NCI-H1105 treated with DMSO at 0.1 percent for 48 hours (cell line): Measurements from ENCODE around the gene DBH.
"Not testable (repeated sequence)": the region's sequence is repeated elsewhere in the genome, so short reads cannot be mapped to it uniquely, and the experiment has no call there.

Experiments used
- DNase-seq: peaks from one replicate; lab custom pipeline; 2025; lab: John Stamatoyannopoulos, UW

Gene DBH

DNA sequence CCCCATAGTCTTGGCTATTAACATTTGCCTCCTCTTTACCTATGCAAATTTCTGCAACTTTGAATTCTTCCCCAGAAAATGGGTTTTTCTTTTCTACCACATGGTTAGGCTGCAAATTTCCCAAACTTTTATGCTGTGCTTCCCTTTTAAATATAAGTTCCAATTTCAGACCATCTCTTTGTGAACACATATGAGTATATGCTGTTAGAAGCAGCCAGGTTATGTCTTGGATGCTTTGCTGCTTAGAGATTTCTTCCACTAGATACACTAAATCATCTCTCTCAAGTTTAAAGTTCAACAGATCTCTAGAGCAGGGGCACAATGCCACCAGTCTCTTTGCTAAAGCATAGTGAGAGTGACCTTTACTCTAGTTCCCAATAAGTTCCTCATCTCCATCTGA is 10.2 kb upstream of the DBH start:
- not testable (repeated sequence) for DNase-seq

DNA sequence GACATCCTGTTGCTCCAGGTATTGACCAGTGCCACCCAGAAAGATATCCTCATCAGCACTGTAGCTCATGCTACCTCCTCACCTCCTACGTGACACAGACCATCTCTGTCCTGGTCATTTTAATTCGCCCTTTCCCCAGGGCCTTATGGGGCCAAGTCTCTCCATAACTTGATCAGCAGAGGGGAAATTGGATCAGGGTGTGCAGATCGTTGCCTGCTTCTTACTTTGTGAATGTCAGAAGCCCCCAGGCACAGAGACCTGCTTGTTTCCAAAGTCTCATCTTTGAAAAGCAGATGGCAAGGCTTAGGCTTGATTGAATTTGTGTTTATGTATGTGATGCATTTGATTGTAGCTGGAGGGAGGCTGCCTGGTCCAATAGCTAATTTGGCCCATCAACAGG is 8.8 kb upstream of the DBH start:
- no peak for DNase-seq

DNA sequence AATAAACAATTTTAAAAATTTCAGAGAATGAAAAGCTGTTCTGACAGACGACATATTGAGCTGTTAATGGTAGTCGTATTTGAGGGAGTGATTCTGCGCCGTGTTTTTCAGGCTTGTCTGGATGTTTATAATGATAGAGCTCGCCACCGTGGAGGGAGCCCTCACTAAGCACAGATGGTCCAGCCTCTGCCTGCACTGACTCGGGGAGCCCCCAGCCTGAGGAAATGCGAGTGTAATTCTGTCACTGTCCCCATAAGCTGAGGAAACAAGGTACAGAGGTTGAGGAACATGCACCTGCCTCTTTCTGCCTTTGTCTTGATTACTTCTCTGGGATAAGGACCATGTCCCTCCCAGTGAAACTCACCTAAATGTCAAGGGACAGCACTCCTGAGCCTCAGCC is 7.4 kb upstream of the DBH start:
- no peak for DNase-seq

DNA sequence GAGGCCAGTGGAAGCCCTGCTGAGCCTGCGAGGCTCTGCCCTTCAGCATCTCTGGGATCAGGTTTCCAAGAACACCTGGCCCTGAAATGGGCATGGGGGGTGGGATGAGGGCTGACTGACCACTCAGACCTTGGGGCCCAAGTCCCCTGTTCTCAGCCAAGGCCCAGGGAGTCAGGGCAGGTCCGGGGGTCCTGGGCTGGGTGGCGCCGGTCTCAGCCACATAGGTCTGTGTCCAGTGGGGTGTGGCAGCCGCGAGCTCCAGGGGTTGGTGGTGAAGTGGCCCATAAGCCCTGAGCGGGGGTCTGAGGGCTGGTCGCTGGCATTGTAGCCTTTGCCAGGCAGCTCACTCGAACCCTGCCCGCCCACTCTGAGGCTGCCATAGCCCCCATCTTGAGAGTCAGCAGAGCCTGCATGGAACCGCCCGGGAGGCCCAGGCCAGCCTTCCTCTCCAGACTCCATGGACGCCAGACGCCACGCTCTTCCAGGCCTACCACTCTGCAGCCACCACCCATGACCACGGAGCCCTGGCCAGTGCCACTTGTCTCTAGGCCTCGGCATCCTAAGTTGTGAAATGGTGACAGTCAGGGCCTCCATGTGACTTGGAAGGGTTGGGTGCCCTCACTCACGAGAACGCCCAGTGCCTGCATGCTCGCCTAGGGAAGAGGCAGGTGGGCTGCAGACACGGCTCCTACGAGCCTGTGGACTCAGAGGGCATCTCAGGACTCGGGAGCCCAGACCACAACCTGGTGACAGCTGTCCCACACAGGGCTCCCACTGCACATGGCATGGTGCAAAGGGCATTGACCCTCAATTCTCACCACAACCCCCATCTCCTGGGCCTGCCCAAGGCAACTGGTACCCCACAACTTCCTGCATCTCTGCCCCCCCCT is 6.7 kb upstream of the DBH start:
- DNase-seq: no peak

DNA sequence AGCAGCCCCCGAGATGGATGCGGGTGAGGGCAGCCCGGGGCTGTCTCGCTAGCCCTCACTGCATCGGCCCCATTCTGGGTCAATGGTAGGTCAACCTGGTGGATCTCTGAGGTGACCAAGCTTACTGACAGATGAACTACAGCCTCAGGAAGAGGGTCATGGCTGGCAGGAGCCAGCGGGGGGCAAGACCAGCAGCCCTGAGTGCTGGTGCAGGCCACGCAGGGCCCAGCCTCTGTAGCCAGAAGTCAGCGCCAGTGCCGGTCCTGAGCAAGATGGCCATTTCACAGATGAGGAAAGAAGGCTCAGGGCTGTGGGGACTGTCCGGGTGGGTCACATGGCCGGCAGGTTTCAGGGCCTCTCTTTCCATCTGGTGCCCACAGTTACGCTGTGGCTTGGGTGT is 5.1 kb upstream of the DBH start:
- DNase-seq: no peak

DNA sequence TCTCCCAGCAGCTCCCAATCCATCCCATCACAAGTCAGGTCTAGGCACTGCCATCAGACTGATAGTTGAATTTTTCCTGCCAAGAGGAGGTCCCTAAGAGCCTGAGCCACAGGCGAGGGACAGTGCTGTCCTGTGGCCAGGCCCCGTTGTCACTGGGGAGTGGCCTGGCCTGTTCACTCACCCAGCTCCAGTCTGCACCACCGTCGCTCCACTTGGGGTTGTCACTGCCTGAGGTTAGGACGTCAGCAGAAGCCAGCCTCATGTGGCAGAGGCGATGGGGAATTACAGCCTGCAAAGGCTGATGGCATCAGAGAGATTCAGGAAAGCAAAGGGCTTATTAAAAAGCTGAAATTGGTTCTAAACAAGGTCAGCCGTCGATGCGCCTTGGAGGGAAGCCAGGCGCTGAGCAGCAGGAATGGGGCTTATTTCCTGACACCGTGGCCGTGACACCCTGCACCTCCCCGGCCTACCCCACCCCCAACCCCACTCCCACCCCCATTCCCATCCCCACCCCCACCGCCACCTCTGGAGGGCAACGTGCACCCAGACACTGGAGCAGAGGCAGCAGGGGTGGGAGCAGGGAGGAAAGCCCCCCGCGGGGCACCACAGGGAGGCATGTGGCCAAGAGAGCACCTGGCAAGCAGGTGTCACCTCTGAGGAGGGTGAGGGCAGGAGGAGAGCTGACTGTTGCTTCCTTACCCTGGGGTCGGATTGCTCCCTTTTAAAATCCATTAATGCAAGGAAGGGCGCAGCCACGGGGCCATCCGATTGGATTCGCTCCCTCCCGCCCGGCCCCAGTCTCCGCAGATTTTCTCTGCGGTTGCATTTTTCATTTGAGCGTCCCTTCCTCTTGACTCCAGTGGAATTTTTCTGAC is 3.1 kb upstream of the DBH start:
- DNase-seq: peak; percentile 95

DNA sequence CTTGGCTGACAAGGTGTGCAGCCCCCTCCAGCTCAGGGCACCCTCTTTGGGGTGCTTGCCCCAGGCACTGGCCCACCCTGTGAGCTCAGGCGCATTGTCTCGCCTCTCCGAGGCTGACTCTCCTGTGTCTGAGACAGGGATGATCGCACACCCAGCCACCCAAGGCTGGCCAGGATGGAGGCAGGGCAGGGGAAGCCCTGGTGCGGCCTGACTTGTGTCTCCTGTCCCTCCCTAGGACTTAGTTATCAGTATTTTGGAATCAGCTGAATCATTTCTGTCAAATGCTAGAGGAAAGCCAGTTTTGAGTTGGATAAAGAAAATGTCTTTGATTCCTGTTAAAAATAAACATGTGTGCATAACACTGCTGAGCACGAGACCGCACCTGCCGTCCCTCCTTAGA is 2.5 kb upstream of the DBH start:
- peak; percentile 74 for DNase-seq

DNA sequence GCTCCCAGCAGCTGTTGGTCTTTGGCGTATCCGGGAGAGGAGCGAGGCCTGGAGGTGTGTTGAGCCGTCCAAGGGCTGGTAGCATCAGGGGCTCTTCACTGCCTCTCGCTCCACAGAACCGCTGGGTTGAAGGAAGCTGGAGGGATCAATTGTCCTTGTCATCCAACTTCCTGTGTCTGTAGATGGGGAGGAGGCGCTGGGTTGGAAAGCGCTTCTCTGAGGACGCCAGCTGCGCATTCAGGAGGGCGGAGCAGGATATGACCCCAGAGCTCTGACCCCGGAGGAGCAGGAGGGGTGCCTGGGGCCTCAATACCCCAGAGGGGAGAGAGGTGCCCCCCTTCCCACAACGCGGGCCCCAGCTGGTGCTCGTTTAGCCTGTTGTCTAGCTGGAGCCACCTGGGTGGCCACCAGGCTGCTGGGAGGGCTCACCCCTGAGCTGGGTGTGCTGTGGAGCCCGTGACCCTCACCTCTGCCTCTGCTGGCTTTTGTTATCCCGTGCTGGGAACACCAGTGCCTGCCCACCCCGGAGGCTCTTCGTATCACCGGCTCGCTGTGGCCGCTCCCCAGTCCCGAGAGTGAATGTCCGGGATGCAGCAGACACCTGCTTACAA is 2.0 kb upstream of the DBH start:
- DNase-seq: peak; percentile 69

DNA sequence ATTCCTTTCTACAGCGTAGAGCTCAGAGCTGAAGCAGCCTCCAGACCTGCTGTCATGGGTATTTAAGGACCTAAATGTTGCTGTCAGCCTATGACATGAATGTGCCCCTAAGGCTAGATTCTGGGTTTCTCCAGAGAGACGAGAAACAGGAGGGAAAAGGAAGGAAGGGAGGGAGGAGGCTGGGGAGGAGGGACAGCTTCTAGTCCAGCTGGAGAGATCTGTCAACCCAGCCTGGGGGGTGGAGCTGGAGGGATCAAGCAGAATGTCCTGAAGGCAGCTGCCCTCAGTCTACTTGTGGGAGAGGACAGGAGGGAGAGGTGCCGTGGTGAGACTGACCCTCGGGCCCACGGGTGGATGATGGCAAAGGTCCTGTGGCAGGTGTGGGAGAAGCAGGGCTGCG is 1.1 kb upstream of the DBH start:
- no peak for DNase-seq

DNA sequence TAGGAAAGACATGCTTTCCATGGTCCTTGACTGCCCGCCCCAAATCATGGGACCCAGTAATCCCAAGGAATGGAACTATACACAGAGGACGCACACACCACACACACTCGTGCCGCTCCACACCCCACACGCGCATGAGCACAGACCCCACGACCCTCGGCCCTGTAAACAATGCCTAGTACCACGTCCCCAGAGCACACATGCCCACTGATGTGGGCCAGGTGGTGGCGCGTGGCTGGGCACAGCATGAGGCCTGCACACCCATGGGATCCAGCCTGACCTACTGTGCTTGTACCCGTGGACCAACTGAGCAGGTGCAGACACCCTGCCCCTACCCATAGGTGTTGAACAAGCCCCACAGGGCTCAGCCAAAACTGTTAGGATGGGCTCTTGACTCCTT is 739 bp downstream of the DBH start:
- DNase-seq: no peak

DNA sequence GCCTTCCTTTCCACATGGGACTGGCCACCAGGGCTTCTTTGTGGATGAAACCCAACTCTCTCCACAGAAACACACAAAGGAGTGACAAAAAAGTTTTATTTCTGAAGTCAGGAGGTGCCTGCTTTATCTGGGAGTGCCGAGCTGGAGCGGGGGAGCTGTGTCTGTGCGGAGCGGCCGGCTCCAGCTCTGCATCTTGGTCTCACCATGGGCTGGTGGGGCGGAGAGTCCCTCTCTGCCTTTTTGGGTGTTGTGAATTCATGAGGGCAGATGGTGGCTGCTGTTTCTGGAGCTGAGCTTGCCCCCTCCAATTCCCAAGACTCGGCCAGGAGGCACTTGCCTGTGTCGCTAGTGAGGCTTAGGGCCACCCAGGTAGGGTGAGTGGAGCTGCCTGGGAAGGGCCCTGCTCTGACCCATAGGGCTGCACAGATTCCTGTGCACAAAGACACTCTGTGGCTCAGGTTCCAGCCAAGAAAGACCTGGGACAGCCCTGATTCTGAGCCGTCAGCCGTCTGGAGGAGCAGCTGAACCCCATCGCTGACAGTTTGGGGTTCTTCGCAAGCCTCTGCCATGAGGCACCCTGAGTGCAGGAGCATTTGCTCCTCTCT is 1.4 kb downstream of the DBH start:
- no peak for DNase-seq

DNA sequence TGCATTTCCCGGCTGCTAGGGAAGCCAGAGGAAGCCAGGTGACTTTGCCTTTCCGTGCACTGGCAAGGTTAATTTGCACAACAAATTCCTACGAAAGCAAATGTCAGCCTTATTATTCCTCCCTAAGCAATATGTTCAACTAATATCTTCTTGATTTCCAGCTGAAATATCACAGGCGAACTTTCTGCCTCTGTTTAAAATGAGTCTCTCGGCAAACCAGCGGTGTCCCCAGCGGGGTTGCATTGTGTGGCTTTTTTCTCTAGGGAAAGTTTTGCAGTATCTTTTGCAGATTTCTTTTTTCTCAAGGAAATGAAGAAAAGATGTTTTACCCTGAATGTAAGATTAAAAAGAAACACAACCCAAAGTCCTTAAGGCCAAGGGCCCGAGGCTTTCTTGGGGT is 1.9 kb downstream of the DBH start:
- DNase-seq: no peak

DNA sequence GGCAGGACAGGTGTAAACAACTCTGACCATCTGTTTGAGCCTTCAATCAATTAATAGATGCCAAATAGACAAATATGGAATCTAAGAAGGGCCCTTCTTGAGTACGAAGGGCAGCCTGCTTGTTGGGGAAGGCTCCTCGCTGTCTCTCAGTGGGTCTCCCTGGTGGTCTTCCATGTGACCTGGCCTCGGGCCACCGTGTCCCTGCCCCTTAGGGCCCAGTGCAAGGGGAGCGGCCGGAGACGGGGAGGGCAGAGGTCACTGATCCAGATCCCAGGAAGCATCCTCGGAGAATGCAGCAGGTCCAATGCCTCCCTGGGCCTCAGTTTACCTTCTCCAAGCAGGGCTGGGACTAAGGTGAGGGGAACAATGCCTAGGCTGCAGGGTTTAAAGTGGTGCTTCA is 2.5 kb downstream of the DBH start:
- DNase-seq: no peak

DNA sequence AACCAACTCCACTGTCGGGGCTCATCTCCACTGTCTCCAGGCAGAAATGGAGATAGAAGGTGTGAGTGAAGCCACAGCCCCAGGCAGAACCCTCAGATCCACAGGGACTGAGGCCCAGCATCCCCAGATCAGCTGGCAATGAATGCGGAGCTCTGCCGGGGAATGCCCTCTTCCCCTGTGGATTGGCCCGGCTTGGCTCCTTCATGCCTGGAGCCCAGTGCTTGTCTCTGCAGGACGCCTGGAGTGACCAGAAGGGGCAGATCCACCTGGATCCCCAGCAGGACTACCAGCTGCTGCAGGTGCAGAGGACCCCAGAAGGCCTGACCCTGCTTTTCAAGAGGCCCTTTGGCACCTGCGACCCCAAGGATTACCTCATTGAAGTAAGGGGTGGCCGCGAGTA is 3.5 kb downstream of the DBH start:
- DNase-seq: no peak

DNA sequence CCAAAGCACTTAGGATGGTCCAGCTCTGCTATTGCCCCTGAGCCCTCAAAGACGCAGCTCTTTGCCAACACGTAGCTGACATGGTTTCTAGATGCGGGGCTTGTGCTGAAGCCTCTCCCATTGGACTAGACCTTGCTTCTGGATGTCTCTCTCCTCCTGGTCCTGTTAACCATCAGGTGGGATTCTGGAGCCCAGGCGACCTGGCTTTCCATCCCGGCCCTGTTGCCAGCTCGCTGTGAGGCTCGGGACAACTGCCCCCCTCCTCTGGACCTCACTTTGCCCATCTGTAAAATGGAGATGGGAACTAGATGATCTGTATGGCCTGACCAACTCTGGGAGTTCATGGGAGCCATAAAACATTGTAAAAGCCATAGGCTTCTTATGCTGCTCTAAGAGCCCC is 4.0 kb downstream of the DBH start:
- no peak for DNase-seq

DNA sequence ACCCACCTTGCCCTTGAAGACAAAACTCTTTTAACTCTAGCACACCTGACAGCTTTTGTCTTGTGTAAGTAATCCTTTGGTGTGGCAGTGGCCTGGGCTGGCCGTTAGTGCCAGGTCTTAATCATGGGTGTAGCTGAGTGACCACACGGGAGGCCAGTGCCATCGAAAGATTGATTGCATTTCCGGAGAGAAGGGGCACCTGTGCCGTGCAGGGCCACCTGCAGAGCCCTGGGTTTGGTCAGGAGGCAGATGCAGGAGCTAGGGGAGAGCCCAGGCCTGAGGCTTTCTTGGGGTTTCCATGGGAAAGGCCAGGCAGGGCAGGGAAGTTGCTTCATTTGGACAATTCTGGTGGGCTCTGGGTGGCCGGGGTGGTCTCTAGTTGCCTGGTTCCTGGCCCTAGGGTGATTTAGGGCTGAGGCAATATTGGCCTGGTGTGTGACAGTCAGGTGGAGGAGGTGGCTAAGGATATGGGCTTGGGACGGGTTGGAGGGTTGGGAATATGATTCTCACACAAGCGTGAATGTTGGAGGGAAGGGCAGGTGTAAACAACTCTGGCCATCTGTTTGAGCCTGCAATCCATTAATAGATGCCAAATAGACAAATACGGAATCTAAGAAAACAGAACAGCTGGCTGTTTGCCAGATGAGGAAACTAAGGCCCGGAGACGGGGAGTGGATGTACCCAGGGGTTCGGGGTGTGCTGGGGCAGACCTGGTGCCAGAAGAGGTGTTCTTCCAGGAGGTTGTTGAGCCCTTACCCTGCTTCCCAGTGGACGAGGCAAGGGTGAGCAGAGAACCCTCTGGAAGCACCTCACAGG is 4.6 kb downstream of the DBH start:
- DNase-seq: peak; percentile 17

DNA sequence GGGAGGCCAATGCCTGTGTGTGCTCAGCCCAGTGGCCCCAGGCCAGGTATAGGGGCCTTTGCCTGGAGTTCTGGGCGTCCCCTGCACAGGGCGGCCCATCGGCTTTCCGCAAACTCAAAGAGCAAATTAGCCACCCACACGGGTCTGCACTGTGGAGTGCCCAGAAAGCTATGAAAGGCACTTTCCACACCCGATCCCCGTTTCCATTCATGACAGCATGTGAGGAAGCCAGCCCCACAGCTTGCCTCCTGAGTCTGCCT is 5.2 kb downstream of the DBH start:
- no peak for DNase-seq

DNA sequence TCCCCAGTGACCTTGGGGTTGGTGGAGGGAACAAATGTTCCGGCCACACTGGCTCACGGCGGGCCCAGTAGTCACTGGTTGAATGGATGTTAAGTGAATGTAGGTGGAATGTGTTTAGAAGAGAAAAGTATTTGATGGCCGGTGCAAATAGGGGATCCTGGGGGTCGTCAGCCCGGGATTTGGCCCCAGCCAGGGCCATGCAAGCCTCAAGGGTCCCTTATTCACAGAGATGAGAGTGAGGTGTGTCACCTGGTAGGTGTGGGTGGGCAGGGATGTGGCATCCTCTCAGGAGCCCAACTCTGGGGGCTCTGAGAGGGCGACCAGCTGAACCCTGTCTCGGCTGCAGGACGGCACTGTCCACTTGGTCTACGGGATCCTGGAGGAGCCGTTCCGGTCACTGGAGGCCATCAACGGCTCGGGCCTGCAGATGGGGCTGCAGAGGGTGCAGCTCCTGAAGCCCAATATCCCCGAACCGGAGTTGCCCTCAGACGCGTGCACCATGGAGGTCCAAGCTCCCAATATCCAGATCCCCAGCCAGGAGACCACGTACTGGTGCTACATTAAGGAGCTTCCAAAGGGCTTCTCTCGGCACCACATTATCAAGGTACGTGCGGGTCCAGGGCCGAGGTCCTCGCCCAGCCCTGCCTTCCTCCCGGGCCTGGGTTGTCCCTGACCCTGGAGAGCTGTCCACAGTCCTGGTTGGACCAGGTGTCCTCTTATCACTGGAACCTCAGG is 5.9 kb downstream of the DBH start:
- DNase-seq: no peak

DNA sequence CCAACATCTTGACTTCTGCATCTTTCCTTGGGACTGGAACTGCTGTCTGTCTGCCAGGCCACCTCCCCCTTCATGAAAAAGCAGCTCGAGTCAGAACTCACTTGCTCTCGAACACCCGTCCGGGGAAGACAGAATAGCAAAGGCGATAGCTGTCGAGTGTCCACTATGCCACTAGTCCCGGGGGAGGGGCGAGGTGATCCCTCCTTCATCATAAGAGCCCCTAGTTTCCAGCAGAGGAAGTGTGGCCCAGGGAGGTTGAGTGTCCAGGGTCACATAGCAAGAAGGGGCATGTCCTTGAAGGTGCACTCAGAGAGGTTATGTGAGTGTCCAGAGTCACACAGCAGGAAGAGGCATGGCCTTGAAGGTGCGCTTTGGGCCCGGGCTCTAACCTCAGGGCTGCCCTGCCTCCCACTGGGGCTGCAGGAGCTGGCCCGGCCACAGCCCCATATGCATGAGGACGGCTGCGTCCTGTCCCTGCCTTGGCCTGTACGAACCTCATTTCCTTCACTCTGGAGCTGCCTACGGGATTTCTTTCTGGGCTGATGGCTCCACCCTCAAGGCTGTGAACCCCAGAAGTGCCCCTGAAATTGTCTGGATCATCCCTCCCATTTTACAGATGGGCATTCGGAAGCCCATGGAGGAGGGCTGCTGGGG is 6.7 kb downstream of the DBH start:
- no peak for DNase-seq

DNA sequence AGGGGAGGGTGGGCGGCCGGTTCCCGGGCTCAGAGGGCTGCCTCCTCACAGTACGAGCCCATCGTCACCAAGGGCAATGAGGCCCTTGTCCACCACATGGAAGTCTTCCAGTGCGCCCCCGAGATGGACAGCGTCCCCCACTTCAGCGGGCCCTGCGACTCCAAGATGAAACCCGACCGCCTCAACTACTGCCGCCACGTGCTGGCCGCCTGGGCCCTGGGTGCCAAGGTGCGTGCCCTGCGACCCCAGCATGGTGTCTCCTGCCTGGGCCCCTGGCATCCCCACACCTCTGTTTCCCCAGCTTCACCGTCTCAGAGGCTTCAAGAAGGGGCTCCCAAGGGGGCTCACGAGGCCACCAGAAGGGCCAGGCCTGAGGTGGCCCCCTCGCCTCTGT is 7.2 kb downstream of the DBH start:
- no peak for DNase-seq
